ENCODE measurements around the gene L1CAM.

- TF ChIP-seq CTCF (IDR thresholded peaks at IDR 0.05) (no peak), POLR2A (IDR thresholded peaks at IDR 0.05) (no peak), EP300 (IDR thresholded peaks at IDR 0.05) (no peak), POLR2AphosphoS5 (IDR thresholded peaks at IDR 0.05) (no peak)
These were observed 33.3 kb upstream of the L1CAM start for GRCh38 chrX:153919281-153919680.
